B cell (primary cell): ENCODE measurements around the gene PLPP4. TPM values are rescaled to one million over a fixed set of nuclear protein-coding genes. Genes with fewer than 3 reads are reported as not detected.

Source experiments
- ATAC-seq: fragments of 200-7000 bp; cut with Tn5 transposase; one replicate; pipeline ENCODE4 v1.10.0; 2021; ENCODE audit warnings: low read depth, mild to moderate bottlenecking, moderate number of reproducible peaks, moderate library complexity
- CTCF ChIA-PET: fragments of 350-600 bp; sonication (Branson Sonifier 250); formaldehyde crosslinking; loops from one replicate; lab custom pipeline; 2021; ENCODE audit warnings: antibody characterized with exemption, inconsistent platforms; lab: Charles Lee
- POLR2A ChIA-PET: fragments of 350-600 bp; sonication (Branson Sonifier 250); formaldehyde crosslinking; loops from one replicate; lab custom pipeline; 2021; ENCODE audit warnings: antibody characterized with exemption; lab: Charles Lee
- DNase-seq: peaks from one replicate; pipeline ENCODE4 v3.0.0; 2013
- H2AFZ ChIP-seq: 2 replicates; pipeline ENCODE4 v1.6.1; 2012; ENCODE audit warnings: mild to moderate bottlenecking, low read depth, low read length; ENCODE audit not compliant: insufficient read depth, poor library complexity, severe bottlenecking
- H3K27ac ChIP-seq, 2 donors: 1 replicate in 1 of 2; 2 replicates in 1 of 2; pipeline ENCODE4 v1.5.1; 2012 to 2013; ENCODE audit warnings: low read length in 2 of 2, mild to moderate bottlenecking in 2 of 2, moderate library complexity in 1 of 2
- H3K27me3 ChIP-seq, 4 experiments: fragments of 200-600 bp in 1 of 4; sonication (generic) in 1 of 4; replicated peaks in 1 of 4; 1 replicate in 2 of 4; 2 replicates in 2 of 4; pipeline versions ENCODE4 v1.6.1 to v1.7.0; 2013 to 2016; ENCODE audit warnings: low read length in 3 of 4, mild to moderate bottlenecking in 2 of 4, mixed read lengths in 1 of 4, moderate library complexity in 1 of 4; ENCODE audit not compliant: insufficient read depth in 4 of 4, control insufficient read depth in 3 of 4; ENCODE audit errors: control extremely low read depth in 1 of 4
- H3K36me3 ChIP-seq, 2 experiments: replicated peaks in 1 of 2; 1 replicate in 1 of 2; 2 replicates in 1 of 2; pipeline versions ENCODE4 v1.6.1 to v1.7.1; 2013; ENCODE audit warnings: low read length in 1 of 2; ENCODE audit not compliant: insufficient read depth in 2 of 2, control insufficient read depth in 1 of 2; ENCODE audit errors: control extremely low read depth in 1 of 2, extremely low read depth in 1 of 2
- H3K4me1 ChIP-seq, 2 donors: fragments of 200-600 bp in 1 of 2; sonication (generic) in 1 of 2; 1 replicate in 1 of 2; 2 replicates in 1 of 2; pipeline versions ENCODE4 v1.5.1 to v1.6.1; 2013 to 2017; ENCODE audit warnings: low read length in 2 of 2; ENCODE audit not compliant: control insufficient read depth in 2 of 2, insufficient read depth in 2 of 2
- H3K4me2 ChIP-seq: replicated peaks from 2 replicates; pipeline ENCODE3; 2012; ENCODE audit warnings: mild to moderate bottlenecking, low read depth, low read length; ENCODE audit not compliant: poor library complexity, severe bottlenecking
- H3K4me3 ChIP-seq, 5 experiments: fragments of 200-600 bp in 1 of 5; sonication (generic) in 1 of 5; 1 replicate in 3 of 5; 2 replicates in 2 of 5; pipeline versions ENCODE4 v1.5.1 to v1.7.0; 2011 to 2016; ENCODE audit warnings: low read length in 4 of 5, mild to moderate bottlenecking in 4 of 5, low read depth in 2 of 5, control low read depth in 1 of 5, moderate library complexity in 1 of 5; ENCODE audit not compliant: insufficient read depth in 1 of 5; ENCODE audit errors: control extremely low read depth in 1 of 5, extremely low read depth in 1 of 5
- H3K79me2 ChIP-seq: fragments of 200-600 bp; sonication (generic); one replicate; pipeline ENCODE4 v1.6.0; 2016; ENCODE audit warnings: low read length; ENCODE audit not compliant: control insufficient read depth, insufficient read depth
- H3K9ac ChIP-seq: fragments of 200-600 bp; sonication (generic); 2 replicates; pipeline ENCODE4 v1.6.1; 2017; ENCODE audit warnings: mild to moderate bottlenecking, low read length, moderate library complexity
- H3K9me3 ChIP-seq, 3 donors: one replicate each; pipeline versions ENCODE4 v1.6.1 to v1.7.1; 2013; ENCODE audit warnings: low read length in 2 of 3; ENCODE audit not compliant: control insufficient read depth in 2 of 3, insufficient read depth in 1 of 3; ENCODE audit errors: control extremely low read depth in 1 of 3
- H4K20me1 ChIP-seq: 2 replicates; pipeline ENCODE4 v1.6.0; 2012; ENCODE audit warnings: mild to moderate bottlenecking, low read length; ENCODE audit not compliant: insufficient read depth, control insufficient read depth, poor library complexity, severe bottlenecking
- H3K27ac Mint-ChIP-seq: one replicate; pipeline ENCODE4 v1.8.0; 2021; ENCODE audit warnings: mixed read lengths
- H3K27me3 Mint-ChIP-seq: one replicate; pipeline ENCODE4 v1.8.0; 2021; ENCODE audit warnings: mixed read lengths
- H3K4me1 Mint-ChIP-seq: one replicate; pipeline ENCODE4 v1.8.0; 2021; ENCODE audit warnings: mixed read lengths
- H3K4me3 Mint-ChIP-seq: one replicate; pipeline ENCODE4 v1.8.0; 2021; ENCODE audit warnings: mixed read lengths
- H3K9me3 Mint-ChIP-seq: one replicate; pipeline ENCODE4 v1.8.0; 2022; ENCODE audit warnings: mixed read lengths; ENCODE audit not compliant: insufficient read depth
- EZH2 ChIP-seq: IDR thresholded peaks from 2 replicates; pipeline ENCODE4 v1.6.1; 2012; ENCODE audit warnings: borderline replicate concordance, low read depth, mild to moderate bottlenecking, moderate library complexity, low read length; ENCODE audit not compliant: insufficient read depth, poor library complexity, severe bottlenecking
- WGBS: methylation state at CpG from one replicate; pipeline ENCODE4 v1.1.5; 2013; ENCODE audit warnings: missing lambda C conversion rate; ENCODE audit not compliant: insufficient coverage; 5-methylcytosine and 5-hydroxymethylcytosine counted together
- intact Hi-C: fragments of 100-400 bp; cut with micrococcal nuclease; formaldehyde crosslinking; loops from one replicate; pipeline ENCODE4 v1.10.0; 2022
- polyA plus RNA-seq: library from polyadenylated mRNA; depleted of rRNA; stranded (reverse); fragments of >200 nt; gene quantifications from 2 replicates; pipeline ENCODE4 v1.2.3, GENCODE V29; 2012
- total RNA-seq, 2 donors: library from RNA; stranded (reverse); fragments of 120-200 nt in 1 of 2; gene quantifications; 1 replicate in 1 of 2; 2 replicates in 1 of 2; pipeline versions ENCODE4 v1.2.3 to v1.2.4, GENCODE V29; 2013 to 2022
- TF ChIP-seq, protein P1 (sequence below): fragments of 200-600 bp; IDR thresholded peaks from one replicate; pipeline ENCODE4 v1.8.0; 2022; ENCODE audit warnings: antibody characterized with exemption, mild to moderate bottlenecking

The PLPP4 gene
- total and polyA plus RNA-seq, 2 donors (not counting 1 experiment from before 2014, with no cell fraction given): not detected

DNA sequence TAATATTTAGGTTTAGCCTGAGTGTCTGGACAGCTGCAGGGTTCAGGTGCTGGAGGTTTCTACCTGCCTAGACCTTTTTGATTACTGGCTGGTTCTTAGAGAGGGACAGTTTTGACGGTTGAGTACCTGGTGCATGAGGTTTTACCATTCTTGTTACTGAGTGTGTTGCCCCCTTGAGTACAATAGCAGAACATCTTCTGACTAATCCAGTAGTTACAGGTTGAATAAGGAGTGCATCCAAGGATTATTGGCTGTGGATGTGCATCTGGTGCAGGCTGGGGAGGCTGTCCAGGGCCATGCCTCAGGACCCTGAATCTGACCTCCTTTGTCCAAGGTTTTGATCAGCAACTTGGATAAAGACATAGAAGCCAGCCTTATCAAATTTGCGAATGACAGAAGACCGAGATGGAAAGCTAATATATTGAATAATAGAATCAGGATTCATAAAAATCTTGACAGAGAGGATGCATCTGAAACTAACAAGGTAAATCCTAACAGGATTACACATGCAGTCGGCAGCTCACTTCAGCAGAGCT lies 23.1 kb downstream of the PLPP4 start:
- Histone ChIP-seq H3K9ac (no peak overlapping the region), H3K27me3 (peaks cover 0 to 5% (median 0%) of the 10 kb centered on the region in 4 experiments), H3K79me2 (no peaks in the 10 kb centered on the region), H3K4me1 (no peaks in the 10 kb centered on the region), H3K4me2 (no peak overlapping the region), H3K9me3 (peaks cover 0 to 4% (median 0%) of the 10 kb centered on the region in 3 donors), H3K27ac (no peak overlapping the region), H4K20me1 (no peaks in the 10 kb centered on the region), H2AFZ (no peak overlapping the region), H3K4me3 (no peak overlapping the region), H3K36me3 (no peaks in the 10 kb centered on the region)
- no peaks in the 10 kb centered on the region for H3K4me1 Mint-ChIP-seq
- no peak overlapping the region for H3K27ac Mint-ChIP-seq
- intact Hi-C loops: no loop called here
- no peak for ATAC-seq
- H3K9me3 Mint-ChIP-seq: peaks cover 8% of the 10 kb centered on the region
- 73% methylated on average over 3 of the region's 4 CpGs for WGBS
- no peak for DNase-seq
- no peak for TF ChIP-seq EZH2
- TF ChIP-seq, protein P1, sequence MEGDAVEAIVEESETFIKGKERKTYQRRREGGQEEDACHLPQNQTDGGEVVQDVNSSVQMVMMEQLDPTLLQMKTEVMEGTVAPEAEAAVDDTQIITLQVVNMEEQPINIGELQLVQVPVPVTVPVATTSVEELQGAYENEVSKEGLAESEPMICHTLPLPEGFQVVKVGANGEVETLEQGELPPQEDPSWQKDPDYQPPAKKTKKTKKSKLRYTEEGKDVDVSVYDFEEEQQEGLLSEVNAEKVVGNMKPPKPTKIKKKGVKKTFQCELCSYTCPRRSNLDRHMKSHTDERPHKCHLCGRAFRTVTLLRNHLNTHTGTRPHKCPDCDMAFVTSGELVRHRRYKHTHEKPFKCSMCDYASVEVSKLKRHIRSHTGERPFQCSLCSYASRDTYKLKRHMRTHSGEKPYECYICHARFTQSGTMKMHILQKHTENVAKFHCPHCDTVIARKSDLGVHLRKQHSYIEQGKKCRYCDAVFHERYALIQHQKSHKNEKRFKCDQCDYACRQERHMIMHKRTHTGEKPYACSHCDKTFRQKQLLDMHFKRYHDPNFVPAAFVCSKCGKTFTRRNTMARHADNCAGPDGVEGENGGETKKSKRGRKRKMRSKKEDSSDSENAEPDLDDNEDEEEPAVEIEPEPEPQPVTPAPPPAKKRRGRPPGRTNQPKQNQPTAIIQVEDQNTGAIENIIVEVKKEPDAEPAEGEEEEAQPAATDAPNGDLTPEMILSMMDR: no peak
- ChIA-PET POLR2A (no interaction called here), CTCF (no interaction called here)
- H3K4me3 Mint-ChIP-seq: no peak overlapping the region
- peaks cover 24% of the 10 kb centered on the region for H3K27me3 Mint-ChIP-seq

- DNase-seq (no peak), ATAC-seq (no peak)
- H3K27me3 ChIP-seq: peaks cover 0 to 5% (median 0%) of the 10 kb centered on the region in 4 experiments
- TF ChIP-seq, protein P1: no peak
- no peak for TF ChIP-seq EZH2
- Mint-ChIP-seq H3K9me3 (peaks cover 8% of the 10 kb centered on the region), H3K27me3 (peaks cover 24% of the 10 kb centered on the region), H3K4me1 (no peaks in the 10 kb centered on the region), H3K4me3 (no peak overlapping the region), H3K27ac (no peak overlapping the region)
- POLR2A ChIA-PET: no interaction called here
- H3K36me3 ChIP-seq: no peaks in the 10 kb centered on the region
- no peak overlapping the region for H3K4me2 ChIP-seq
- 83% methylated on average over 1 of the region's 1 CpG for WGBS
- intact Hi-C loops: no loop called here
- no peaks in the 10 kb centered on the region for H4K20me1 ChIP-seq
- H3K27ac ChIP-seq: no peak overlapping the region
- H3K79me2 ChIP-seq: no peaks in the 10 kb centered on the region
- CTCF ChIA-PET: no interaction called here
- H3K9me3 ChIP-seq: peaks cover 0 to 4% (median 0%) of the 10 kb centered on the region in 3 donors
- no peak overlapping the region for H3K4me3 ChIP-seq
- H3K4me1 ChIP-seq: no peaks in the 10 kb centered on the region
- H3K9ac ChIP-seq: no peak overlapping the region
- no peak overlapping the region for H2AFZ ChIP-seq
Measured at GRCh38 chr10:120480848-120481247, 23.8 kb downstream of the PLPP4 start.
